ENCODE results near the gene TANGO2.

DNA sequence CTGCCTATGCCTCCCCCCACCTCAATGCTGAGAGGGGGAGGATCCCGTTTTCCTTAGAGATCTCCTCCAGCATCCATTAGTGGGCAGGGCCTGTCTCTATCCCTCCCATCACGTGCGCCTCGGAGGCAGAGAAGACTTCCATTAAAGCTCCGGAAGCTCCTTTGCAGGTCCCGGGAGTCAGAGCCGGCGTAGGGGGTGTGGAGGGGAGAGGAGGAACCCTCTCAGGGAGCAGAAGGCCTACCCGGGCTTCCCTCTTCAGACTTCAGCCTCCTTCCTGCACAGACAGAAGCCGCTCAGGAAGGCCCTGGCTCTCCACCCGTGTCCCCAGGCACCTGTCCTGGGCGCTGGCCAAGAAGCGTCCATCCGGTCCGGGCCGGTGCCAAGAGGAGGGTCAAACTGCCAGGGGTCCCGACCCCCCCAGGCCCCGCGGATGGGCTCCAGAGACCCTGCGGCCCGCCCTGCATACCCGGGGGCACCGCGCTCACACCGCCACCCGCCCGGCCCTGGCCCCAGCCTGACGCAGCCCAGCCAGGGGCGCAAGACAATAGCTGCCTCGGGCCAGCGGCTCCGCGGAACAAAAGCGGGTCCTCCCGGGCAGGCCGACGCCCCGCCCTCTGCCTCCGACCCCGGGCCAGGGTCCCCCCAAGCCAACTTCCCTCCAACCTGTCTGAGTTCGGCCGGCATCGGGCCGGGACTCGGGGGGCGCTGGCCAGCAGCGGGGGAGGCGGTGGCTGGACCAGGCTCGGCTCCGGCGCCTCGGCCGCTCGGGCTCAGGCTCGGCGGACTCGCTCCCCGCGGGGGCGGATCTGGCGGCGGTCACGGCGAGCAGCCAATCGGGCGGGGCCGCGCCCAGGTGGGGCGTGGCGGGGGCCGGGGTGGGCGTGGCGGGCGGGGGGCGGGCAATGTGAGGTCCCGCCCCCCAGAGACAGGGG is 34.2 kb upstream of the TANGO2 start:
- TF ChIP-seq FOXJ3 (CRISPR knock-in tag; IDR thresholded peaks at IDR 0.05) (no peak), NRF1 (IDR thresholded peaks at IDR 0.05; ENCODE audit: low read depth, low read length) (no peak), EZH2phosphoT487 (IDR thresholded peaks at IDR 0.05; ENCODE audit: borderline replicate concordance, low read depth) (no peak), EP300 (IDR thresholded peaks at IDR 0.05; ENCODE audit: borderline replicate concordance in 1 of 2, low read depth in 1 of 2, low read length in 1 of 2) (no peak), RFX5 (IDR thresholded peaks at IDR 0.05; ENCODE audit: low read length) (no peak), GABPA (IDR thresholded peaks at IDR 0.05; ENCODE audit: low read depth) (no peak), SMC3 (IDR thresholded peaks at IDR 0.05; ENCODE audit: low read depth, low read length) (no peak)
- TF ChIP-seq, protein P1, sequence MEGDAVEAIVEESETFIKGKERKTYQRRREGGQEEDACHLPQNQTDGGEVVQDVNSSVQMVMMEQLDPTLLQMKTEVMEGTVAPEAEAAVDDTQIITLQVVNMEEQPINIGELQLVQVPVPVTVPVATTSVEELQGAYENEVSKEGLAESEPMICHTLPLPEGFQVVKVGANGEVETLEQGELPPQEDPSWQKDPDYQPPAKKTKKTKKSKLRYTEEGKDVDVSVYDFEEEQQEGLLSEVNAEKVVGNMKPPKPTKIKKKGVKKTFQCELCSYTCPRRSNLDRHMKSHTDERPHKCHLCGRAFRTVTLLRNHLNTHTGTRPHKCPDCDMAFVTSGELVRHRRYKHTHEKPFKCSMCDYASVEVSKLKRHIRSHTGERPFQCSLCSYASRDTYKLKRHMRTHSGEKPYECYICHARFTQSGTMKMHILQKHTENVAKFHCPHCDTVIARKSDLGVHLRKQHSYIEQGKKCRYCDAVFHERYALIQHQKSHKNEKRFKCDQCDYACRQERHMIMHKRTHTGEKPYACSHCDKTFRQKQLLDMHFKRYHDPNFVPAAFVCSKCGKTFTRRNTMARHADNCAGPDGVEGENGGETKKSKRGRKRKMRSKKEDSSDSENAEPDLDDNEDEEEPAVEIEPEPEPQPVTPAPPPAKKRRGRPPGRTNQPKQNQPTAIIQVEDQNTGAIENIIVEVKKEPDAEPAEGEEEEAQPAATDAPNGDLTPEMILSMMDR (IDR thresholded peaks at IDR 0.05): no peak
- TF ChIP-seq, protein P2, sequence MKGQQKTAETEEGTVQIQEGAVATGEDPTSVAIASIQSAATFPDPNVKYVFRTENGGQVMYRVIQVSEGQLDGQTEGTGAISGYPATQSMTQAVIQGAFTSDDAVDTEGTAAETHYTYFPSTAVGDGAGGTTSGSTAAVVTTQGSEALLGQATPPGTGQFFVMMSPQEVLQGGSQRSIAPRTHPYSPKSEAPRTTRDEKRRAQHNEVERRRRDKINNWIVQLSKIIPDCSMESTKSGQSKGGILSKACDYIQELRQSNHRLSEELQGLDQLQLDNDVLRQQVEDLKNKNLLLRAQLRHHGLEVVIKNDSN (IDR thresholded peaks at IDR 0.05; ENCODE audit: borderline replicate concordance, low read depth): peak; percentile 83
- TF ChIP-seq, protein P3, sequence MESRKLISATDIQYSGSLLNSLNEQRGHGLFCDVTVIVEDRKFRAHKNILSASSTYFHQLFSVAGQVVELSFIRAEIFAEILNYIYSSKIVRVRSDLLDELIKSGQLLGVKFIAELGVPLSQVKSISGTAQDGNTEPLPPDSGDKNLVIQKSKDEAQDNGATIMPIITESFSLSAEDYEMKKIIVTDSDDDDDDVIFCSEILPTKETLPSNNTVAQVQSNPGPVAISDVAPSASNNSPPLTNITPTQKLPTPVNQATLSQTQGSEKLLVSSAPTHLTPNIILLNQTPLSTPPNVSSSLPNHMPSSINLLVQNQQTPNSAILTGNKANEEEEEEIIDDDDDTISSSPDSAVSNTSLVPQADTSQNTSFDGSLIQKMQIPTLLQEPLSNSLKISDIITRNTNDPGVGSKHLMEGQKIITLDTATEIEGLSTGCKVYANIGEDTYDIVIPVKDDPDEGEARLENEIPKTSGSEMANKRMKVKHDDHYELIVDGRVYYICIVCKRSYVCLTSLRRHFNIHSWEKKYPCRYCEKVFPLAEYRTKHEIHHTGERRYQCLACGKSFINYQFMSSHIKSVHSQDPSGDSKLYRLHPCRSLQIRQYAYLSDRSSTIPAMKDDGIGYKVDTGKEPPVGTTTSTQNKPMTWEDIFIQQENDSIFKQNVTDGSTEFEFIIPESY (IDR thresholded peaks at IDR 0.05; ENCODE audit: borderline replicate concordance, low read depth): no peak
